OCI-LY1 (cell line): Measurements from ENCODE around the gene TPP1.

ENCODE experiments used
- EZH2 ChIP-seq: fragments of 200-600 bp; sonication (generic), shearing (Covaris generic); IDR thresholded peaks from 2 replicates; pipeline ENCODE4 v1.8.0; 2017; ENCODE audit warnings: borderline replicate concordance, mixed run types, mild to moderate bottlenecking, antibody characterized with exemption, low read length, moderate library complexity, mixed read lengths
- TF ChIP-seq, protein P1 (sequence below): fragments of 200-600 bp; sonication (generic), shearing (Covaris generic); IDR thresholded peaks from 2 replicates; pipeline ENCODE4 v1.5.1; 2017; ENCODE audit warnings: mild to moderate bottlenecking, antibody characterized with exemption, low read length, moderate library complexity, mixed read lengths

DNA sequence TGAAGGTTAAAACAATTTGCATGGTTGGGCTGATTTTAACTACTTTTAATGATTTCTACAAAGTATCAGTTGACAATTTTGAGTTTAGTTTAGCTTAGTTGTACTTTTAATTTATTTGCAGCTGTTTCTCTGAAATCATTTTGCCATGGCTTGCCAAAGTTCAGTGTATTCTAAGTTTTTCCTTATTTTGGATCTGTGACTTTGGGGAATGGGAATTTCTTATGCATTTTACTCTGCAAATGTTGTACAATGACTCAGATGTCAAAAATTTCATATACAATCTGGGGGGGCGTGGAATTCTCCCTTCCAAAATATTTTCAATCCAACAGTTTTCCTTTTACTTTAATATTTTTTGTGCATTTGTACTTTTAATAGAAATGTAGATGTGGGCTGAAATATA lies 45.3 kb upstream of the TPP1 start:
- TF ChIP-seq, protein P1, sequence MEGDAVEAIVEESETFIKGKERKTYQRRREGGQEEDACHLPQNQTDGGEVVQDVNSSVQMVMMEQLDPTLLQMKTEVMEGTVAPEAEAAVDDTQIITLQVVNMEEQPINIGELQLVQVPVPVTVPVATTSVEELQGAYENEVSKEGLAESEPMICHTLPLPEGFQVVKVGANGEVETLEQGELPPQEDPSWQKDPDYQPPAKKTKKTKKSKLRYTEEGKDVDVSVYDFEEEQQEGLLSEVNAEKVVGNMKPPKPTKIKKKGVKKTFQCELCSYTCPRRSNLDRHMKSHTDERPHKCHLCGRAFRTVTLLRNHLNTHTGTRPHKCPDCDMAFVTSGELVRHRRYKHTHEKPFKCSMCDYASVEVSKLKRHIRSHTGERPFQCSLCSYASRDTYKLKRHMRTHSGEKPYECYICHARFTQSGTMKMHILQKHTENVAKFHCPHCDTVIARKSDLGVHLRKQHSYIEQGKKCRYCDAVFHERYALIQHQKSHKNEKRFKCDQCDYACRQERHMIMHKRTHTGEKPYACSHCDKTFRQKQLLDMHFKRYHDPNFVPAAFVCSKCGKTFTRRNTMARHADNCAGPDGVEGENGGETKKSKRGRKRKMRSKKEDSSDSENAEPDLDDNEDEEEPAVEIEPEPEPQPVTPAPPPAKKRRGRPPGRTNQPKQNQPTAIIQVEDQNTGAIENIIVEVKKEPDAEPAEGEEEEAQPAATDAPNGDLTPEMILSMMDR: no peak
- no peak for TF ChIP-seq EZH2
